ENCODE measurements around the gene PNMA8B. TPM values are rescaled to one million over a fixed set of nuclear protein-coding genes. Genes with fewer than 3 reads are reported as not detected.

Gene PNMA8B
- total RNA-seq, 2 experiments from 2014 or later: 0.05 to 0.07 TPM

DNA sequence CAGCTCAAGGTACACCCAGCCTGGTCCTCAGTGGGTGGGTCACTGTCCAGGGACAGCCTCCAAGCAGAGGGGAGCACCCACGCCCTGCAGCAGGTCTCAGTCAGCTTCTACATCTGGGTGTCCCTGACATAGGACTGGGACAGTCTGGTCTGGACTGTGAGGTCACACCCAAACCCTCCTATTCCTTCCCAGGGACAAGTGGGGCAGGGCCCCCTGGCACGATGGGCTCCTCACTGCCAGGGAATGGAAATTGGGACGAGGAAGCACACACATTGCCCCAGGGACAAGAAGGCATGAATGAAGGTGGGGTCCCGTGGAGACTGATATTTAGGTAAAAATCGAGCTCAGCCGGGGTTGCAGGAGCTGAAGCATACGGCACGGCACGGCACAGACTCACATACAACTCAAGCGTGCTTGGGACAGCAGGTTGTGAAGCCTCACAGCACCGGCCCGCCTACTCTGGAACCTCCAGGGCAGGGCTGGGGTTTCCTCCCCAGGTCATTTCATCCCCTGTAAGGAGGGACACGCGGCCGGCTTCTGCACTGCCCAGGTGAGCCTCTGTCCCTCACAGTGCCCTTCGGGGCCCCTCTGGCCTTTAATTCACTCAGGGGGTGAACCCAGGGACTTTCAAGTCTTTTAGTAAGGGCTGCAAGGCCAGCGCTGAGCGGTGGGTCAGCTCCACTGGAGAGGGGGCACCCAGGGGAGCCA lies 3.5 kb downstream of the PNMA8B start:
- Mint-ChIP-seq H3K4me3 (peak overlapping the region; percentile 26), H3K4me1 (ENCODE audit: low read depth) (peaks cover 17% of the 10 kb centered on the region), H3K9me3 (no peaks in the 10 kb centered on the region), H3K36me3 (no peaks in the 10 kb centered on the region), H3K27ac (no peak overlapping the region), H3K27me3 (peaks cover 61% of the 10 kb centered on the region)
- DNase-seq: no peak
- intact Hi-C loops (cut with micrococcal nuclease): no loop called here
- POLR2A ChIA-PET: no interaction called here
- CTCF ChIA-PET: interaction anchor here (0.9 to 3.9 kb wide), 4 partner anchors 48 to 96 kb away, joined by 3 to 22 read pairs (median 6); no protein-coding TSS in a partner anchor

- no peak overlapping the region for H3K4me3 Mint-ChIP-seq
- H3K9me3 Mint-ChIP-seq: no peaks in the 10 kb centered on the region
- no peak overlapping the region for H3K27ac Mint-ChIP-seq
- CTCF ChIA-PET: interaction anchor here (0.6 to 3.9 kb wide), 4 partner anchors 22 to 90 kb away, joined by 3 to 35 read pairs (median 12); no protein-coding TSS in a partner anchor
- intact Hi-C loops (cut with micrococcal nuclease): no loop called here
- H3K36me3 Mint-ChIP-seq: no peaks in the 10 kb centered on the region
- H3K4me1 Mint-ChIP-seq (ENCODE audit: low read depth): peaks cover 17% of the 10 kb centered on the region
- POLR2A ChIA-PET: no interaction called here
- peaks cover 71% of the 10 kb centered on the region for H3K27me3 Mint-ChIP-seq
- DNase-seq: no peak
Measured at GRCh38 chr19:46490774-46491173, 4.9 kb downstream of the PNMA8B start.

GRCh38 chr19:46489445-46490272 lies 6.0 kb downstream of the PNMA8B start:
- ChIA-PET POLR2A (no interaction called here), CTCF (interaction anchor here (0.6 to 3.9 kb wide), 7 partner anchors 19 to 209 kb away, joined by 3 to 59 read pairs (median 22); no protein-coding TSS in a partner anchor)
- H3K36me3 Mint-ChIP-seq: no peaks in the 10 kb centered on the region
- DNase-seq: no peak
- H3K9me3 Mint-ChIP-seq: no peaks in the 10 kb centered on the region
- no peak overlapping the region for H3K27ac Mint-ChIP-seq
- intact Hi-C loops (cut with micrococcal nuclease): loop anchor here (1.0 kb wide), 1 partner anchor 24 kb away; no protein-coding TSS in a partner anchor
- peaks cover 16% of the 10 kb centered on the region for H3K4me1 Mint-ChIP-seq (ENCODE audit: low read depth)
- H3K27me3 Mint-ChIP-seq: peaks cover 70% of the 10 kb centered on the region
- H3K4me3 Mint-ChIP-seq: no peak overlapping the region

DNA sequence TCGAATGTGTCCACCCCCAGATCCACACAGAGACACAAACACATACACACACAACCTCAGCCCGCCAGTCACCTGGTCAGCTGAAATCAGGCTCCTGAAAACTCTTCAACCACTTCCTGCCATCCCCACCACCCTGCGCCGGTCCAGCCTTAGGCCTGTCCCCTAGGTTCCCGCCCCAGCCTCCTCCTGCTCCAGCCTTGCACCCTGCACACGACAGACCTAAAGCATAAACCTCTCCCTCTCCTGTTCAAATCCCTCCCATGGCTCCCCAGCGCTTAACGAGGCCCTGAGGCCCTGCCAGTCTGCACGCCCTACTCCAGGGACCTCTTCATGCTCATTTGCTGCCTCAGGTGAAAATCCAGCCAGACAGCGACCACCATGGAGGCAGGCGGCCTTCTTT lies 7.1 kb downstream of the PNMA8B start:
- no peak overlapping the region for H3K4me3 Mint-ChIP-seq
- POLR2A ChIA-PET: no interaction called here
- DNase-seq: no peak
- no peak overlapping the region for H3K27ac Mint-ChIP-seq
- peaks cover 64% of the 10 kb centered on the region for H3K27me3 Mint-ChIP-seq
- H3K9me3 Mint-ChIP-seq: no peaks in the 10 kb centered on the region
- H3K4me1 Mint-ChIP-seq (ENCODE audit: low read depth): peaks cover 8% of the 10 kb centered on the region
- intact Hi-C loops (cut with micrococcal nuclease): loop anchor here (1.0 kb wide), 2 partner anchors 86 to 93 kb away; no protein-coding TSS in a partner anchor
- no peaks in the 10 kb centered on the region for H3K36me3 Mint-ChIP-seq
- CTCF ChIA-PET: interaction anchor here (0.8 to 3.8 kb wide), 6 partner anchors 25 to 93 kb away, joined by 3 to 59 read pairs (median 20); no protein-coding TSS in a partner anchor

GRCh38 chr19:46487802-46488445 lies 7.7 kb downstream of the PNMA8B start:
- Mint-ChIP-seq H3K4me1 (ENCODE audit: low read depth) (peaks cover 8% of the 10 kb centered on the region), H3K4me3 (no peak overlapping the region), H3K27me3 (peaks cover 62% of the 10 kb centered on the region), H3K36me3 (no peaks in the 10 kb centered on the region), H3K9me3 (no peaks in the 10 kb centered on the region), H3K27ac (no peak overlapping the region)
- ChIA-PET CTCF (interaction anchor here (0.8 to 3.8 kb wide), 12 partner anchors 17 to 207 kb away, joined by 3 to 59 read pairs (median 6); no protein-coding TSS in a partner anchor), POLR2A (no interaction called here)
- intact Hi-C loops (cut with micrococcal nuclease): loop anchor here (1.0 kb wide), 2 partner anchors 86 to 93 kb away; no protein-coding TSS in a partner anchor
- DNase-seq: peak; percentile 83

DNA sequence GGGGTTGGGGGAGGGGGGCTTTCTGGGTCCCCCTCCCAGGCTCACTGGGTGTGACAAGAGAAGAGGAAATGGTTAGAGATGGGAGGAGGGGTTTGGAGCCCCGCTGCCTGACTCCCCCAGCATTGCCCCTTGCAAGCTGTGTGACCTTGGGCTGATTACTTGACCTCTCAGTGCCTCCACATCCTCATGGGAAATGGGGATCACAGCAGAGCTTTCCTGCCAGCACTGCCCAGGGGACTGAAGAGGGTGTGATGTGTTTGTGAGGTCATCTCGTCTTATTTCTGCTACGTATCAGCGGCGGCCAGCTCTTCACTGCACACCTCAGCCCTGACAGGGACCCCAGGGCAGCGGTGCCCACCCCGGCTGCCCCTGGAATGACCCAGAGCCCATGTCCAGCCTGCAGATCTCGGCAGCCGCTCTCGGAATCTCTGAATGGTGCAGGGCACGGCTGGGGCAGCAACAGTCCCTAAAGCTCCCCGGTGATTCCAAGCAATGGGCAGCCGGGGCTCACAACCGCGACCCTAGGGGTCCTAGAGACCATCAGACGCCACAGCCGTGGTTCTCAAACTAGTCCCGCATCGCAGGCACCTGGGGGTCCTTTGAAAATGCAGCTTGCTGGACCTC lies 8.4 kb downstream of the PNMA8B start:
- peaks cover 8% of the 10 kb centered on the region for H3K4me1 Mint-ChIP-seq (ENCODE audit: low read depth)
- H3K27me3 Mint-ChIP-seq: peaks cover 65% of the 10 kb centered on the region
- H3K36me3 Mint-ChIP-seq: no peaks in the 10 kb centered on the region
- no peak overlapping the region for H3K27ac Mint-ChIP-seq
- intact Hi-C loops (cut with micrococcal nuclease): no loop called here
- ChIA-PET POLR2A (interaction anchor here (0.6 kb wide), 1 partner anchor 127 kb away, joined by 3 read pairs; no protein-coding TSS in a partner anchor), CTCF (interaction anchor here (0.8 to 3.8 kb wide), 10 partner anchors 17 to 206 kb away, joined by 3 to 59 read pairs (median 8); no protein-coding TSS in a partner anchor)
- H3K4me3 Mint-ChIP-seq: no peak overlapping the region
- no peaks in the 10 kb centered on the region for H3K9me3 Mint-ChIP-seq
- DNase-seq: no peak

DNA sequence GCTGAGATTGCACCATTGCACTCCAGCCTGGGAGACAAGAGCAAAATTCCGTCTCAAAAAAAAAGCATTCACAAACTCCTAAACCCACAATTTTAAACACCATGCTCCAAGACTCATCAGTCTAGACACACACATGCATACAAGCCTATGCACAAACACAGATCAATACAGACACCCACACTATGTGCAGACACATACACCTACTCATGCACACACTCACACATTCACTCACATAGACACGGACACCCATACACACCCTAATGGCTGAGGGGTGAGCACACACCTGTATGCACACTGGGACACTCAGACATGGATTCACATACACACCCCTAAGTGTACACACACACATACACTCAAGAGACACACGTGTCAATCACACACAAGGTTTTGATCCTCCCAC lies 9.3 kb downstream of the PNMA8B start:
- DNase-seq: no peak
- intact Hi-C loops (cut with micrococcal nuclease): no loop called here
- Mint-ChIP-seq H3K4me3 (no peak overlapping the region), H3K4me1 (ENCODE audit: low read depth) (peaks cover 8% of the 10 kb centered on the region), H3K9me3 (no peaks in the 10 kb centered on the region), H3K27me3 (peaks cover 64% of the 10 kb centered on the region), H3K27ac (no peak overlapping the region), H3K36me3 (no peaks in the 10 kb centered on the region)
- ChIA-PET POLR2A (no interaction called here), CTCF (interaction anchor here (0.6 to 1.2 kb wide), 2 partner anchors 84 to 207 kb away, joined by 3 to 4 read pairs; no protein-coding TSS in a partner anchor)

- ChIA-PET CTCF (interaction anchor here (0.6 to 3.7 kb wide), 5 partner anchors 30 to 379 kb away, joined by 3 to 18 read pairs (median 4); no protein-coding TSS in a partner anchor), POLR2A (interaction anchor here (0.6 kb wide), 1 partner anchor 15 kb away, joined by 3 read pairs; no protein-coding TSS in a partner anchor)
- no peak overlapping the region for H3K27ac Mint-ChIP-seq
- peaks cover 5% of the 10 kb centered on the region for H3K4me1 Mint-ChIP-seq (ENCODE audit: low read depth)
- H3K4me3 Mint-ChIP-seq: no peak overlapping the region
- H3K27me3 Mint-ChIP-seq: peaks cover 57% of the 10 kb centered on the region
- no peak for DNase-seq
- intact Hi-C loops (cut with micrococcal nuclease): no loop called here
- no peaks in the 10 kb centered on the region for H3K9me3 Mint-ChIP-seq
- H3K36me3 Mint-ChIP-seq: no peaks in the 10 kb centered on the region
Measured at GRCh38 chr19:46484656-46485055, 11.0 kb downstream of the PNMA8B start.

- POLR2A ChIA-PET: no interaction called here
- CTCF ChIA-PET: interaction anchor here (0.8 to 3.7 kb wide), 3 partner anchors 25 to 87 kb away, joined by 3 to 18 read pairs (median 4); no protein-coding TSS in a partner anchor
- no peaks in the 10 kb centered on the region for H3K36me3 Mint-ChIP-seq
Measured at GRCh38 chr19:46482631-46483030, 13.0 kb downstream of the PNMA8B start.

GRCh38 chr19:46481947-46482346 lies 13.7 kb downstream of the PNMA8B start:
- CTCF ChIA-PET: interaction anchor here (3.7 kb wide), 1 partner anchor 86 kb away, joined by 18 read pairs; no protein-coding TSS in a partner anchor
- Mint-ChIP-seq H3K4me1 (ENCODE audit: low read depth) (peaks cover 4% of the 10 kb centered on the region), H3K9me3 (no peaks in the 10 kb centered on the region), H3K4me3 (no peak overlapping the region), H3K27ac (no peak overlapping the region), H3K36me3 (no peaks in the 10 kb centered on the region), H3K27me3 (peaks cover 47% of the 10 kb centered on the region)
- DNase-seq: no peak
- intact Hi-C loops (cut with micrococcal nuclease): no loop called here
- POLR2A ChIA-PET: no interaction called here

More at GRCh38 chr19:46482631-46483030, 13.0 kb downstream of the PNMA8B start:
- DNase-seq: no peak
- Mint-ChIP-seq H3K27me3 (peaks cover 52% of the 10 kb centered on the region), H3K4me3 (no peak overlapping the region), H3K27ac (no peak overlapping the region), H3K9me3 (no peaks in the 10 kb centered on the region), H3K4me1 (ENCODE audit: low read depth) (peaks cover 4% of the 10 kb centered on the region)
- intact Hi-C loops (cut with micrococcal nuclease): no loop called here

DNA sequence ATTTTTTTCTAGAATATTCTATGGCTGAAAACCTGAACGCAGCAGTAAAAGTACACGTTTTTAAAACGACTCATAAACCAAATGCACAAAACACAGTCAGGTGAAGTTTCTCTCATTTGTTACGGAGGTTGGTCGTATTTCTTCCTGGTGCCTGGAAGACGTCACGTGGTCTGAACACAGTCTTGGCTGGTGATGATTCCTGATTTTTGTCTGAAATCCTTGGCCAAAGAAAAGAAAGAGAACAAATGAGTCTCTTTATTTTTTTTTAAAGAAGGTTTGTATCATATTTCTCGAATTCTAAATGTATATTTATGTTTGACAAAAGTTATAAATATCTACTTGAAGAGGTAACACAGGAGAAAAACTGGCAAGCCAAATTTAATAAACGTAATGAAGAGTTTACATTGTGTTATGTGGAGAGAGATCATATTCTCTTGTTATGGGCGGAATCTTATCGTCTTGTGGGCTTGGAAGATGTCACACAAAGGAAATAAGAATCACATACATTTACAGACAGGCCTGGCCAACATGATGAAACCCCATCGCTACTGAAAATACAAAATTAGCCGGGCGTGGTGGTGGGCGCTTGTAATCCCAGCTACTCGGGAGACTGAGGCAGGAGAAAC lies 14.3 kb downstream of the PNMA8B start:
- H3K36me3 Mint-ChIP-seq: no peaks in the 10 kb centered on the region
- H3K4me3 Mint-ChIP-seq: no peak overlapping the region
- intact Hi-C loops (cut with micrococcal nuclease): no loop called here
- ChIA-PET POLR2A (no interaction called here), CTCF (no interaction called here)
- no peaks in the 10 kb centered on the region for H3K9me3 Mint-ChIP-seq
- peaks cover 41% of the 10 kb centered on the region for H3K27me3 Mint-ChIP-seq
- H3K4me1 Mint-ChIP-seq (ENCODE audit: low read depth): peaks cover 4% of the 10 kb centered on the region
- H3K27ac Mint-ChIP-seq: no peak overlapping the region
- DNase-seq: no peak
